GDM1 (cell line): Measurements from ENCODE around the gene TBL1X.
"Not testable (repeated sequence)": the region's sequence is repeated elsewhere in the genome, so short reads cannot be mapped to it uniquely, and the experiment has no call there.

Source experiments
- DNase-seq: peaks from one replicate; lab custom pipeline; 2025; lab: John Stamatoyannopoulos, UW

TBL1X gene

GRCh38 chrX:9459186-9459748, 5.6 kb upstream of the TBL1X start:
- no peak for DNase-seq

GRCh38 chrX:9461087-9461486, 3.8 kb upstream of the TBL1X start:
- no peak for DNase-seq

GRCh38 chrX:9462456-9462855, 2.4 kb upstream of the TBL1X start:
- no peak for DNase-seq

- no peak for DNase-seq
Observed at GRCh38 chrX:9465380-9466123, 694 bp downstream of the TBL1X start.

GRCh38 chrX:9466124-9466495, 1.3 kb downstream of the TBL1X start:
- DNase-seq, result no peak

GRCh38 chrX:9466736-9467135, 1.9 kb downstream of the TBL1X start:
- no peak for DNase-seq

- DNase-seq, result no peak
Observed at GRCh38 chrX:9467146-9467545, 2.3 kb downstream of the TBL1X start.

GRCh38 chrX:9467751-9468150, 2.9 kb downstream of the TBL1X start:
- DNase-seq, result no peak

GRCh38 chrX:9471571-9471985, 6.7 kb downstream of the TBL1X start:
- DNase-seq, result no peak

- no peak for DNase-seq
Observed at GRCh38 chrX:9473708-9474107, 8.8 kb downstream of the TBL1X start.

- not testable (repeated sequence) for DNase-seq
Observed at GRCh38 chrX:9475417-9475816, 10.6 kb downstream of the TBL1X start.

- DNase-seq, result no peak
Observed at GRCh38 chrX:9475984-9476383, 11.1 kb downstream of the TBL1X start.

GRCh38 chrX:9476810-9477575, 12.1 kb downstream of the TBL1X start:
- DNase-seq, result no peak

GRCh38 chrX:9482408-9482807, 17.6 kb downstream of the TBL1X start:
- no peak for DNase-seq

- no peak for DNase-seq
Observed at GRCh38 chrX:9482837-9483236, 18.0 kb downstream of the TBL1X start.

- DNase-seq, result no peak
Observed at GRCh38 chrX:9483376-9483775, 18.5 kb downstream of the TBL1X start.

- no peak for DNase-seq
Observed at GRCh38 chrX:9486786-9487387, 22.0 kb downstream of the TBL1X start.

GRCh38 chrX:9488586-9488985, 23.7 kb downstream of the TBL1X start:
- DNase-seq, result no peak

GRCh38 chrX:9489234-9489633, 24.4 kb downstream of the TBL1X start:
- no peak for DNase-seq

GRCh38 chrX:9492901-9493300, 28.0 kb downstream of the TBL1X start:
- DNase-seq, result no peak

- no peak for DNase-seq
Observed at GRCh38 chrX:9493936-9494335, 29.1 kb downstream of the TBL1X start.

GRCh38 chrX:9494771-9495170, 29.9 kb downstream of the TBL1X start:
- no peak for DNase-seq

- no peak for DNase-seq
Observed at GRCh38 chrX:9495496-9495895, 30.6 kb downstream of the TBL1X start.
